Activated T-cell treated with anti-CD3 and anti-CD28 coated beads for 48 hours (primary cell): ENCODE data around the gene PPP6R2.

ENCODE experiments used
- DNase-seq: peaks from one replicate; pipeline ENCODE4 v3.0.0-alpha.2; 2020; ENCODE audit warnings: low read depth

Gene PPP6R2

DNA sequence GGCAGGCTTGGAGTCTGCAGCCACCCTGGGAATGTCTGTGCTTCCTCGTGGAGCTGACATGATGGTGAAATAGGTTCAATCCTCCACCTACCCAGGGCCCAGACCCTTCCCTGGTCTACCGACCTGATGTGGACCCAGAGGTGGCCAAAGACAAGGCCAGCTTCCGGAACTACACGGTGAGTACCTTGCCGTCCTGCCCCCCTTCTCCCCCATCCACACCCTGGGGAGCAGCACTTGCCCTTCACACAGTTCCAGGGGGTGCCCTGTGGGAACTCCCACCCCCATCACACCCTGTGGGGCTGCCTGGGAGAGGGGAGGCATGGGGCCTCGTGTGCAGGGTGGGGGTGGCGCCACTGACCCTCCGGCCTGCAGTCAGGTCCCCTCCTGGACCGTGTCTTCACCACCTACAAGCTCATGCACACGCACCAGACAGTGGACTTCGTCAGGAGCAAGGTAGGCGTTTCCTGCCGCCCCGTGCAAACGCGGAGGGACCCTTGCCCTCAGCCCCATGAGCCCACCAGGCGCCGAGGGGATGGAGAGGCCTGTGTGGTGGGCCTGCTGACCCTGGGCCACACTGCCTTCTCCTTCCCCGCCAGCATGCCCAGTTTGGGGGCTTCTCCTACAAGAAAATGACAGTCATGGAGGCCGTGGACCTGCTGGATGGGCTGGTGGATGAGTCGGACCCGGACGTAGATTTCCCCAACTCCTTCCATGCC lies 144.3 kb downstream of the PPP6R2 start:
- no peak for DNase-seq

DNA sequence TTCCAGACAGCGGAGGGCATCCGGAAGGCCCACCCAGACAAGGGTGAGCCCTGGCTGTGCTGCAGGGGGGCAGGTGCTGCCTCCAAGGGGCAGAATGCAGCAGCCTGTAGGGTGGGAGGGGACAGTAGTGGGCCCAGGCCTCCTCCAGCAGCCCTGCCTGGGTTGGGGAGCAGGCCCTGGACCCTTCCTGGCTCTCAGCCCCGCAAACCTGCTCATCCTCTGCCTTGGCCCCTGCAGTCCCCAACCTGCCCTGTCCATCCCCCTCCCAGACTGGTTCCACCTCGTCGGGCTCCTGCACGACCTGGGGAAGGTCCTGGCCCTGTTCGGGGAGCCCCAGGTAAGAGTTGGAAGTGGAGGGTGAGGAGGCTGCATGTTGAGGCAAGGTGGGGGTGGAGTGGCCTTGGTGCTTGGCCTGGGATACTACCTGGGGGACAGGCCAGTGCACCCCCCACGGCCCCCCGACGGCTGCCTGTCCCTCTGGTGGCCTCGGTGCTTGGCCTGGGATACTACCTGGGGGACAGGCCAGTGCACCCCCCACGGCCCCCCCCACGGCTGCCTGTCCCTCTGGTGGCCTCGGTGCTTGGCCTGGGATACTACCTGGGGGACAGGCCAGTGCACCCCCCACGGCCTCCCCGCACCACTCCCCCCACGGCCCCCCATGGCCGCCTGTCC lies 145.0 kb downstream of the PPP6R2 start:
- DNase-seq, result no peak

DNA sequence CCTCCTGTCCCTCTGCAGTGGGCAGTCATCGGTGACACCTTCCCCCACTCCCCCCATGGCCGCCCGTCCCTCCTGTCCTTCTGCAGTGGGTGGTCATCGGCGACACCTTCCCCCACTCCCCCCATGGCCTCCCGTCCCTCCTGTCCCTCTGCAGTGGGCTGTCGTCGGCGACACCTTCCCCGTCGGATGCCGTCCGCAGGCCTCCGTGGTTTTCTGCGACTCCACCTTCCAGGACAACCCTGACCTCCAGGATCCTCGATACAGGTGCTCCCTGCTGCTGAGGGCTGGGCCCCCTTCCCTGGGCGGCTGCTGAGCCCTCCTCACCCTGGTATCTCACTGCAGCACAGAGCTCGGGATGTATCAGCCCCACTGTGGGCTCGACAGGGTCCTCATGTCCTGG lies 145.8 kb downstream of the PPP6R2 start:
- no peak for DNase-seq

DNA sequence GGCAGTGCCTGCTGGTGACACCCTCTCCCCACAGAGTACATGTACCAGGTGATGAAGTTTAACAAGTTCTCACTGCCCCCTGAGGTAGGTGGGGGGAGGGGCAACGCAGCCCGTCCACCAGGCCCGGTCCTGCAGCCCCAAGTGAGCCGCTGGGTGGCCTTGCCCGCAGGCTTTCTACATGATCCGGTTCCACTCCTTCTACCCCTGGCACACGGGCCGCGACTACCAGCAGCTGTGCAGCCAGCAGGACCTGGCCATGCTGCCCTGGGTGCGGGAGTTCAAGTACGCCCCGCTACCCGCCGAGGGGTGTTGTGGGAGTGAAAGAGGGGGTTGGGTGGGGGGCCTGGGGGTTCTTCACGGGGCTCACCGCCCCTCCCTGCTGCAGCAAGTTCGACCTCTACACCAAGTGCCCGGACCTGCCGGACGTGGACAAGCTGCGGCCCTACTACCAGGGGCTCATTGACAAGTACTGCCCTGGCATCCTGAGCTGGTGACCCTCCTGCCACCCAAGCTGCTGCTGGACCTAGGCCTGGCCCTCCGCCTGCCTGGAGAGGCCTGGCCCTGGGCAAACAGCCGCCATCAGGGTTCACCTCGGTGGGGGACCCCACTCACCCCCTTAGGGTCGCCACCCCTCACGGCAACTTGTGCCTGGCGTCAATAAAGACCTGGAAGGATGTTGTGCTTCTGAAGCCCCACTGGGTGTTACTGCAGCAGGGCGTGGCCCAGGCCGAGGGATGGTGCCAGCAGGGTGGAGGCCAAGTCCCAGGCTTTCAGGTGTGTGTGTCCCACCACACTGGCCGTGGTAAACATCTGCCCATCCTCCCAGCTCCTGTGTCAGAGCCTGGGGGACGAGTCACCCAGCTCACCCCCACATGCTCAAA lies 146.5 kb downstream of the PPP6R2 start:
- no peak for DNase-seq

GRCh38 chr22:50490531-50491308 lies 147.6 kb downstream of the PPP6R2 start:
- no peak for DNase-seq
